Gastroesophageal sphincter (tissue), 4 donors: ENCODE results near the gene RNF227. TPM values are rescaled to one million over a fixed set of nuclear protein-coding genes. Genes with fewer than 3 reads are reported as not detected.
A peak's percentile ranks its signal among the peaks of the same experiment; 100 is the strongest.

Experiments
- ATAC-seq: fragments of 150-250 bp; one replicate; pipeline ENCODE4 v1.9.1; 2016; ENCODE audit warnings: mild to moderate bottlenecking, moderate library complexity
- H3K27ac ChIP-seq, 4 donors: fragments of 200-600 bp; sonication (generic) in 3 of 4; 1 replicate in 3 of 4; 2 replicates in 1 of 4; pipeline ENCODE4 v1.5.1; 2016 to 2019
- H3K27me3 ChIP-seq: fragments of 200-600 bp; sonication (generic); one replicate; pipeline ENCODE4 v1.5.1; 2019
- H3K36me3 ChIP-seq, 2 donors: fragments of 200-600 bp; sonication (generic); one replicate each; pipeline ENCODE4 v1.5.1; 2019; ENCODE audit warnings: control low read depth in 1 of 2
- H3K4me1 ChIP-seq, 3 donors: fragments of 200-600 bp; sonication (generic); 1 replicate in 2 of 3; 2 replicates in 1 of 3; pipeline ENCODE4 v1.5.1; 2016 to 2019; ENCODE audit warnings: control low read depth in 2 of 3
- H3K4me3 ChIP-seq, 2 donors: fragments of 200-600 bp; sonication (generic); one replicate each; pipeline ENCODE4 v1.5.1; 2019; ENCODE audit warnings: mild to moderate bottlenecking in 1 of 2, moderate library complexity in 1 of 2
- H3K9me3 ChIP-seq, 3 donors: fragments of 200-600 bp; sonication (generic); one replicate each; pipeline ENCODE4 v1.5.1; 2017 to 2019; ENCODE audit warnings: control low read depth in 2 of 3
- EP300 ChIP-seq: sonication (generic); formaldehyde crosslinking; IDR thresholded peaks from one replicate; pipeline ENCODE4 v1.6.1; 2017; ENCODE audit warnings: antibody characterized with exemption, mild to moderate bottlenecking
- POLR2A ChIP-seq, 2 donors: fragments of 450-650 bp; IDR thresholded peaks; one replicate each; pipeline ENCODE4 v1.6.1; 2017; ENCODE audit warnings: antibody characterized with exemption in 2 of 2, mild to moderate bottlenecking in 2 of 2, moderate library complexity in 1 of 2
- POLR2AphosphoS5 ChIP-seq: sonication (generic); formaldehyde crosslinking; IDR thresholded peaks from one replicate; pipeline ENCODE4 v1.6.1; 2017; ENCODE audit warnings: antibody characterized with exemption
- WGBS, 2 donors: methylation state at CpG; one replicate each; pipeline ENCODE4 v1.1.5; 2018; ENCODE audit warnings: low coverage in 1 of 2; 5-methylcytosine and 5-hydroxymethylcytosine counted together
- total RNA-seq, 4 donors: library from RNA; depleted of rRNA; stranded (reverse); fragments of >200 nt; gene quantifications; one replicate each; pipeline ENCODE4 v1.1.0, GENCODE V29; 2016
- TF ChIP-seq, protein P1 (sequence below), 4 experiments: fragments of 200-600 bp in 2 of 4; fragments of 450-650 bp in 2 of 4; sonication (generic) in 1 of 4; IDR thresholded peaks; one replicate each; pipeline ENCODE4 v1.5.1; 2017 to 2019; ENCODE audit warnings: antibody characterized with exemption in 4 of 4, mild to moderate bottlenecking in 2 of 4, moderate library complexity in 2 of 4

Gene RNF227
- total RNA-seq, 4 donors from 2014 or later, result 1.6 to 5.4 (median 2.1) TPM

GRCh38 chr17:7930841-7931631, 14.9 kb upstream of the RNF227 start:
- peaks cover 0 to 49% (median 10%) of the 10 kb centered on the region in 3 donors for H3K4me1 ChIP-seq
- H3K9me3 ChIP-seq, result no peaks in the 10 kb centered on the region
- ATAC-seq, result no peak
- peak overlapping the region in 3 of 4 donors; percentile 83 to 87 (median 86) for H3K27ac ChIP-seq
- peaks cover 17% of the 10 kb centered on the region for H3K27me3 ChIP-seq
- peak overlapping the region; percentile 53 to 62 for H3K4me3 ChIP-seq
- no peak for TF ChIP-seq POLR2AphosphoS5
- no peak for TF ChIP-seq EP300
- TF ChIP-seq, protein P1, sequence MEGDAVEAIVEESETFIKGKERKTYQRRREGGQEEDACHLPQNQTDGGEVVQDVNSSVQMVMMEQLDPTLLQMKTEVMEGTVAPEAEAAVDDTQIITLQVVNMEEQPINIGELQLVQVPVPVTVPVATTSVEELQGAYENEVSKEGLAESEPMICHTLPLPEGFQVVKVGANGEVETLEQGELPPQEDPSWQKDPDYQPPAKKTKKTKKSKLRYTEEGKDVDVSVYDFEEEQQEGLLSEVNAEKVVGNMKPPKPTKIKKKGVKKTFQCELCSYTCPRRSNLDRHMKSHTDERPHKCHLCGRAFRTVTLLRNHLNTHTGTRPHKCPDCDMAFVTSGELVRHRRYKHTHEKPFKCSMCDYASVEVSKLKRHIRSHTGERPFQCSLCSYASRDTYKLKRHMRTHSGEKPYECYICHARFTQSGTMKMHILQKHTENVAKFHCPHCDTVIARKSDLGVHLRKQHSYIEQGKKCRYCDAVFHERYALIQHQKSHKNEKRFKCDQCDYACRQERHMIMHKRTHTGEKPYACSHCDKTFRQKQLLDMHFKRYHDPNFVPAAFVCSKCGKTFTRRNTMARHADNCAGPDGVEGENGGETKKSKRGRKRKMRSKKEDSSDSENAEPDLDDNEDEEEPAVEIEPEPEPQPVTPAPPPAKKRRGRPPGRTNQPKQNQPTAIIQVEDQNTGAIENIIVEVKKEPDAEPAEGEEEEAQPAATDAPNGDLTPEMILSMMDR (IDR thresholded peaks at IDR 0.05), result no peak
- no peak for TF ChIP-seq POLR2A (IDR thresholded peaks at IDR 0.05)
- 43 to 60% methylated on average over 14 to 17 of the region's 20 CpGs for WGBS, 2 donors
- peaks cover 0 to 21% of the 10 kb centered on the region in 2 donors for H3K36me3 ChIP-seq

DNA sequence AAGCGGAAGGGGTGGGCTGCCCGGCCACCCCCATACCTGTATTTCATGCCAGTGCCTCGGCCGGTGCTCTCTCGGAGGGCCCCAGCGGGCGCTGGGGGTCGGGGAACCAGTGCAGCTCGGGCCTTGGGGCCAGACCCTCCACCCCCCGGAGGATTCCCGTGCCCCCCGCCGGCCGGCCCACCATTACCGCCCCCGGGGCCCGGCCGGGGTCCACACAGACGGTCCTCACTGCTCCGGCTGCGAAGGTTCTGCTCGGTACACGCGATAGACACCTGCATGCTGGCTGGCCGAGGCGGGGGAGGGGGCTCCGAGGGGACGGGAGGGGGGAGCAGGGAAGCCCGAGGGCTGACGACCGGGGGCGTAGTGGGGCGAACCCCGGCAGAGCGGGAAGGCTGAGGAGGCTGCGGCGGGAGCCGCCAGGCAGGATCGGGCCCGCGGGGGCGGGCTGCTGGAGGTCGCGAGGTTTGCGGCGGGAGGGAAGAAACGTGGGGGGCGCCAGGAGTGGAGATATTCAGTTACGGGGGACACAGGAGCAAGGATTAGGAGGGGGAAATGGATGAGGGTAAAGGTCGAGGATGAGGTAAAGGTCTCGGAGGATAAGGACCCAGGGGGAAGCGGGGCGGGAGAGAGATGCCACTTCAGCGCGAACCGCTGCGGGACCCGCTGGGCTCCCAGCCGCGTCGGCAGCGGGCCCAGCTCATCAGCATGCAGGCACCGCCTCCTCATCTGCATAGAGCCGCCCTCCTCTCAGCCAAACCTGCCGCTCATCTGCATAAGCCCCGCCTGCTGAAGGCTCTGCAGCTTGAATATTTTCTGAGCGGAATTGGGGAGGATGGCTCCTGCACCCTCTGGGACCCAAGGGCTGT, 13.3 kb upstream of the RNF227 start, which contains the start of gene KCNAB3:
KCNAB3 (minus strand) TSS at position 699 of the 866 bp plus-strand sequence; CDS start at position 278, 421 bp downstream.
- no peak for ATAC-seq
- peak within 1 kb of the TSS in 1 of 2 donors; percentile 24 for H3K4me3 ChIP-seq
- peaks cover 17% of the 10 kb centered on the region for H3K27me3 ChIP-seq
- H3K36me3 ChIP-seq, result peaks cover 0 to 8% of the 10 kb centered on the region in 2 donors
- no peaks in the 10 kb centered on the region for H3K9me3 ChIP-seq
- H3K27ac ChIP-seq, result no peak within 1 kb of the TSS
- TF ChIP-seq, protein P1 (IDR thresholded peaks at IDR 0.05), result no peak
- TF ChIP-seq POLR2AphosphoS5, result no peak
- TF ChIP-seq EP300, result no peak
- TF ChIP-seq POLR2A (IDR thresholded peaks at IDR 0.05), result no peak
- peaks cover 0 to 43% (median 10%) of the 10 kb centered on the region in 3 donors for H3K4me1 ChIP-seq
- 8 to 60% methylated on average over 3 to 5 of the region's 67 CpGs for WGBS, 2 donors

GRCh38 chr17:7927596-7927995, 11.5 kb upstream of the RNF227 start:
- no peak for TF ChIP-seq POLR2A (IDR thresholded peaks at IDR 0.05)
- TF ChIP-seq POLR2AphosphoS5, result no peak
- TF ChIP-seq, protein P1 (IDR thresholded peaks at IDR 0.05), result no peak
- TF ChIP-seq EP300, result no peak
- Histone ChIP-seq H3K36me3 (peaks cover 0 to 8% of the 10 kb centered on the region in 2 donors), H3K4me1 (peaks cover 0 to 38% (median 6%) of the 10 kb centered on the region in 3 donors), H3K9me3 (no peaks in the 10 kb centered on the region), H3K27ac (no peak overlapping the region), H3K27me3 (peaks cover 17% of the 10 kb centered on the region), H3K4me3 (no peak overlapping the region)
- ATAC-seq, result no peak
- WGBS, 2 donors, result 100% methylated on average over 1 of the region's 3 CpGs

DNA sequence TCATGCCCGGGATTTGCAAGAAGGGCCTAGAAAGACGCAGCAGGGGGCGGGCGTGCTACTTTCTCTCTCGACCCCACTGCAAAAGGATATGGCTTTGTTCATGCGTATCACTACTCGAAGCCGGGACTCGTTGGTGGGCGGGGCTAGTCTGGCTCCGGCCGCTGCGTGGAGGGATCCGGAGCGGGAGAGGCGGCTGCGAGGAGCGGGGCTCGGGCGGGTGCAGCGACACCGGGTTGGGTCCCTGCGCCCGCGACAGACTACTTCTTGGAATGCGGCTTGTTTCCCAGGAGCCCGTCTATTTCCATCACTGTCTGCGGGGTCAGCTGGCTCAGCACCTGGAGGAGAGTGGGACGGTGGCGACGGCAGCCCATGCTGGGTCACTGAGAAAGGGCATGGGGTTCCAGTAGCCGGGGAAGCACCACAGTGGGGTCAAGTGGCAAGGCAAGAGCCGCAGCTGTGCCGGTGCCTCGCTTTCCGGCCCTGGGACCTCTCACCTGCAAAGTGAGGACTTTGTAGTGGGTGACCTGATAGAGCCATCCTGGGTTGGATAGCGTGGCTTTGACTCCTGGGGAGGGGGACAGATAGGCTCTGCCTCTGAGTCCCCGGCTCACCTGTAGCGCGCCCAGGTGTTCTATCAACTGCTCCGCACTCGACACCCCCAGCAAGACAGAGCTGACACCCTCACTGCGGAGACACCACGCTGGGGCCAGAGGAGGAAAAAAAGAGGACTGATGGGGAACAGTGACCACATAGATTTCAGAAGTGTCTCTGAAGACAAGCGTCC, 6.9 kb upstream of the RNF227 start:
- peak; percentile 52 for TF ChIP-seq POLR2AphosphoS5
- TF ChIP-seq, protein P1 (IDR thresholded peaks at IDR 0.05), result peak in 1 of 4 experiments; percentile 9
- no peak for TF ChIP-seq EP300
- peak in 1 of 2 donors; percentile 46 for TF ChIP-seq POLR2A (IDR thresholded peaks at IDR 0.05)
- H3K4me3 ChIP-seq, result peak overlapping the region; percentile 27 to 54
- H3K27me3 ChIP-seq, result no peaks in the 10 kb centered on the region
- H3K27ac ChIP-seq, result peak overlapping the region in 3 of 4 donors; percentile 38 to 72 (median 40)
- H3K4me1 ChIP-seq, result peaks cover 0 to 18% (median 6%) of the 10 kb centered on the region in 3 donors
- no peaks in the 10 kb centered on the region for H3K9me3 ChIP-seq
- peak; percentile 90 for ATAC-seq
- 18% methylated on average over 6 of the region's 45 CpGs; no CpG with 5 or more reads in 1 of the 2 donors for WGBS, 2 donors
- no peaks in the 10 kb centered on the region for H3K36me3 ChIP-seq
